A549 (cell line): ENCODE results near the gene ACTG1.

Source experiments
- EP300 ChIP-seq, 2 experiments: fragments of >200 bp; sonication (Bioruptor Twin); formaldehyde crosslinking; IDR thresholded peaks; 2 replicates in 1 of 2; 3 replicates in 1 of 2; pipeline ENCODE4 v1.6.1; 2016 to 2017
- MAZ ChIP-seq: fragments of 150-350 bp; IDR thresholded peaks from 2 replicates; pipeline ENCODE4 v1.6.1; 2014; ENCODE audit warnings: antibody characterized with exemption, low read depth, low read length, borderline replicate concordance
- RCOR1 ChIP-seq: fragments of 150-350 bp; IDR thresholded peaks from 2 replicates; pipeline ENCODE4 v1.6.1; 2014; ENCODE audit warnings: antibody characterized with exemption, low read length, low read depth
- TF ChIP-seq, protein P1 (sequence below): fragments of >200 bp; sonication (Bioruptor Twin); formaldehyde crosslinking; IDR thresholded peaks from 3 replicates; pipeline ENCODE4 v1.5.1; 2016
- TF ChIP-seq, protein P2 (sequence below): fragments of 150-350 bp; IDR thresholded peaks from 2 replicates; pipeline ENCODE4 v1.6.1; 2014; ENCODE audit warnings: low read depth, mild to moderate bottlenecking, low read length

DNA sequence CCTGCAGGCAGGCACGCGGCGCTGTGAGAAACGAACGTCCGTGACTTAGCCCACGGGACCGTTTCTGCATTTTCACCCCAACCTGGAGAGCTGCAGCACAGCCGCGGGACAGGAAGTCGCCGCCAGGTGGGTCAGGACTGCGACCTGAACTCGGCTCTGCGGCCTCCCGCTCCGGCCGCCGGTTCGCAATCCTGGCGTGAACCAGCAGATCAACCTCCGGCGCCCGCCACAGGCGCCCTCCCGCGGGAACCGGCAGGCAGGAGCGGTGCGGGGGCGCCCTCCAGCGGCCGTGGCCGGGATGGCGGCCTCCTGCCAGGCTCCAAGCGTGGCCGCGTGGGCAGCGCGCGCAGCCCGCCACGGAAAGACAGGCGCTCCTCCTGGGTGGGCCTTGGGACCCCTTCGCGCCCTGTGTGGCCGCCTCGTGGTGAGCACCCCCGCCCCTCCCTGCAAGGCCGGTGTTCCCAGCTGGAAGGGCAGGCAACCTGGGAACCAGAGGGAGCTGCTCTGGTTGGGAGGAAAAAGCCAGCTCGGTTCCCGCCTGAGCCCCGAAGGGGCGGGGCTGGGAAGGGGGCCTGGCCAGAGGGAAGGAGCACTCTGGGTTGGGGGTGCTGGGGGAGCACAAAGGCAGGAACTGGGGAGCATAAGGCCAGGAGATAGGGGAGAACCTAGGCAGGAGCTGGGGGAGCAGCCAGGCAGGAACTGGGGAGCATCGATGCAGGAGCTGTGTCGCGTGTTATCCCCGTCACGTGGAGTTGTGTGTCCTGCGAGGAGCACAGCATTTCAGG lies 28.2 kb downstream of the ACTG1 start:
- TF ChIP-seq EP300 (IDR thresholded peaks at IDR 0.05) (no peak), MAZ (peak; percentile 11; the same call in 1 of the 2 replicates), RCOR1 (no peak)
- TF ChIP-seq, protein P1, sequence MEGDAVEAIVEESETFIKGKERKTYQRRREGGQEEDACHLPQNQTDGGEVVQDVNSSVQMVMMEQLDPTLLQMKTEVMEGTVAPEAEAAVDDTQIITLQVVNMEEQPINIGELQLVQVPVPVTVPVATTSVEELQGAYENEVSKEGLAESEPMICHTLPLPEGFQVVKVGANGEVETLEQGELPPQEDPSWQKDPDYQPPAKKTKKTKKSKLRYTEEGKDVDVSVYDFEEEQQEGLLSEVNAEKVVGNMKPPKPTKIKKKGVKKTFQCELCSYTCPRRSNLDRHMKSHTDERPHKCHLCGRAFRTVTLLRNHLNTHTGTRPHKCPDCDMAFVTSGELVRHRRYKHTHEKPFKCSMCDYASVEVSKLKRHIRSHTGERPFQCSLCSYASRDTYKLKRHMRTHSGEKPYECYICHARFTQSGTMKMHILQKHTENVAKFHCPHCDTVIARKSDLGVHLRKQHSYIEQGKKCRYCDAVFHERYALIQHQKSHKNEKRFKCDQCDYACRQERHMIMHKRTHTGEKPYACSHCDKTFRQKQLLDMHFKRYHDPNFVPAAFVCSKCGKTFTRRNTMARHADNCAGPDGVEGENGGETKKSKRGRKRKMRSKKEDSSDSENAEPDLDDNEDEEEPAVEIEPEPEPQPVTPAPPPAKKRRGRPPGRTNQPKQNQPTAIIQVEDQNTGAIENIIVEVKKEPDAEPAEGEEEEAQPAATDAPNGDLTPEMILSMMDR: peak; percentile 100
- TF ChIP-seq, protein P2, sequence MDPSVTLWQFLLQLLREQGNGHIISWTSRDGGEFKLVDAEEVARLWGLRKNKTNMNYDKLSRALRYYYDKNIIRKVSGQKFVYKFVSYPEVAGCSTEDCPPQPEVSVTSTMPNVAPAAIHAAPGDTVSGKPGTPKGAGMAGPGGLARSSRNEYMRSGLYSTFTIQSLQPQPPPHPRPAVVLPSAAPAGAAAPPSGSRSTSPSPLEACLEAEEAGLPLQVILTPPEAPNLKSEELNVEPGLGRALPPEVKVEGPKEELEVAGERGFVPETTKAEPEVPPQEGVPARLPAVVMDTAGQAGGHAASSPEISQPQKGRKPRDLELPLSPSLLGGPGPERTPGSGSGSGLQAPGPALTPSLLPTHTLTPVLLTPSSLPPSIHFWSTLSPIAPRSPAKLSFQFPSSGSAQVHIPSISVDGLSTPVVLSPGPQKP: no peak
